Measurements from ENCODE around the gene PRMT2. TPM values are rescaled to one million over a fixed set of nuclear protein-coding genes. Genes with fewer than 3 reads are reported as not detected.

Gene PRMT2
- total and polyA plus RNA-seq, 2 donors from 2014 or later: 82.6 to 100 TPM

- Histone ChIP-seq H3K27me3 (ENCODE audit: control insufficient read depth, insufficient read depth, low read length) (no peaks in the 10 kb centered on the region), H3K4me1 (ENCODE audit: control insufficient read depth in 2 of 3, insufficient read depth in 2 of 3, low read depth in 1 of 3, low read length in 3 of 3) (no peaks in the 10 kb centered on the region), H3K9me3 (ENCODE audit: control insufficient read depth in 2 of 3, insufficient read depth in 1 of 3, low read length in 3 of 3) (peaks cover 0 to 16% (median 0%) of the 10 kb centered on the region in 3 donors), H3K36me3 (ENCODE audit: control insufficient read depth in 2 of 3, insufficient read depth in 3 of 3, low read length in 3 of 3) (no peaks in the 10 kb centered on the region), H3K27ac (ENCODE audit: low read depth in 2 of 2, low read length in 2 of 2) (no peak overlapping the region), H3K4me3 (ENCODE audit: low read length in 3 of 3) (no peak overlapping the region), H3K9ac (ENCODE audit: low read length in 3 of 3) (no peak overlapping the region)
- FAIRE-seq (no peak), DNase-seq (no peak)
- no peak for TF ChIP-seq CTCF (IDR thresholded peaks at IDR 0.05; ENCODE audit: borderline replicate concordance, extremely low read depth, insufficient read depth)
- intact Hi-C loops (cut with DNase I): no loop called here
These were observed 13.9 kb upstream of the PRMT2 start for GRCh38 chr21:46621457-46622182.

GRCh38 chr21:46622226-46622625 is 13.2 kb upstream of the PRMT2 start:
- no peaks in the 10 kb centered on the region for H3K27me3 ChIP-seq (ENCODE audit: control insufficient read depth, insufficient read depth, low read length)
- FAIRE-seq (no peak), DNase-seq (peak in 3 of 5 donors; percentile 38 to 65 (median 57))
- H3K9ac ChIP-seq (ENCODE audit: low read length in 3 of 3): no peak overlapping the region
- no peaks in the 10 kb centered on the region for H3K36me3 ChIP-seq (ENCODE audit: control insufficient read depth in 2 of 3, insufficient read depth in 3 of 3, low read length in 3 of 3)
- no peak overlapping the region for H3K4me3 ChIP-seq (ENCODE audit: low read length in 3 of 3)
- H3K4me1 ChIP-seq (ENCODE audit: control insufficient read depth in 2 of 3, insufficient read depth in 2 of 3, low read depth in 1 of 3, low read length in 3 of 3): no peaks in the 10 kb centered on the region
- no peak overlapping the region for H3K27ac ChIP-seq (ENCODE audit: low read depth in 2 of 2, low read length in 2 of 2)
- peaks cover 0 to 17% (median 0%) of the 10 kb centered on the region in 3 donors for H3K9me3 ChIP-seq (ENCODE audit: control insufficient read depth in 2 of 3, insufficient read depth in 1 of 3, low read length in 3 of 3)
- intact Hi-C loops (cut with DNase I): no loop called here
- no peak for TF ChIP-seq CTCF (IDR thresholded peaks at IDR 0.05; ENCODE audit: borderline replicate concordance, extremely low read depth, insufficient read depth)

GRCh38 chr21:46624050-46624449 is 11.4 kb upstream of the PRMT2 start:
- Histone ChIP-seq H3K4me1 (ENCODE audit: control insufficient read depth in 2 of 3, insufficient read depth in 2 of 3, low read depth in 1 of 3, low read length in 3 of 3) (no peaks in the 10 kb centered on the region), H3K4me3 (ENCODE audit: low read length in 3 of 3) (no peak overlapping the region), H3K36me3 (ENCODE audit: control insufficient read depth in 2 of 3, insufficient read depth in 3 of 3, low read length in 3 of 3) (no peaks in the 10 kb centered on the region), H3K27me3 (ENCODE audit: control insufficient read depth, insufficient read depth, low read length) (no peaks in the 10 kb centered on the region), H3K9ac (ENCODE audit: low read length in 3 of 3) (no peak overlapping the region), H3K27ac (ENCODE audit: low read depth in 2 of 2, low read length in 2 of 2) (no peak overlapping the region), H3K9me3 (ENCODE audit: control insufficient read depth in 2 of 3, insufficient read depth in 1 of 3, low read length in 3 of 3) (peaks cover 0 to 17% (median 0%) of the 10 kb centered on the region in 3 donors)
- intact Hi-C loops (cut with DNase I): no loop called here
- DNase-seq (no peak), FAIRE-seq (no peak)
- TF ChIP-seq CTCF (IDR thresholded peaks at IDR 0.05; ENCODE audit: borderline replicate concordance, extremely low read depth, insufficient read depth): no peak
